PFSK-1 (cell line): ENCODE data around the gene INPP4A.

Experiments
- FOXP2 ChIP-seq: optimal IDR thresholded peaks from 2 replicates; pipeline ENCODE3; 2011; ENCODE audit warnings: borderline replicate concordance, control low read depth, inconsistent platforms; ENCODE audit not compliant: insufficient read depth; ENCODE audit errors: extremely low read length, extremely low read depth
- POLR2AphosphoS5 ChIP-seq: IDR thresholded peaks from 2 replicates; pipeline ENCODE4 v1.6.1; 2012; ENCODE audit warnings: low read depth, mild to moderate bottlenecking, control low read depth, low read length, moderate library complexity
- SIN3A ChIP-seq: IDR thresholded peaks from 2 replicates; pipeline ENCODE4 v1.6.1; 2012; ENCODE audit warnings: mild to moderate bottlenecking, low read length, moderate library complexity, borderline replicate concordance; ENCODE audit not compliant: insufficient read depth
- TAF1 ChIP-seq: IDR thresholded peaks from 2 replicates; pipeline ENCODE4 v1.6.1; 2012; ENCODE audit warnings: low read length, control low read depth, borderline replicate concordance; ENCODE audit not compliant: insufficient read depth
- TF ChIP-seq, protein P1 (sequence below), 2 experiments: IDR thresholded peaks; 2 replicates each; pipeline versions ENCODE4 v1.6.1 to v1.8.0; 2011 to 2012; ENCODE audit warnings: low read depth in 2 of 2, low read length in 2 of 2, control low read depth in 1 of 2, inconsistent platforms in 1 of 2, mild to moderate bottlenecking in 1 of 2, moderate library complexity in 1 of 2; ENCODE audit not compliant: insufficient read depth in 1 of 2

INPP4A gene

DNA sequence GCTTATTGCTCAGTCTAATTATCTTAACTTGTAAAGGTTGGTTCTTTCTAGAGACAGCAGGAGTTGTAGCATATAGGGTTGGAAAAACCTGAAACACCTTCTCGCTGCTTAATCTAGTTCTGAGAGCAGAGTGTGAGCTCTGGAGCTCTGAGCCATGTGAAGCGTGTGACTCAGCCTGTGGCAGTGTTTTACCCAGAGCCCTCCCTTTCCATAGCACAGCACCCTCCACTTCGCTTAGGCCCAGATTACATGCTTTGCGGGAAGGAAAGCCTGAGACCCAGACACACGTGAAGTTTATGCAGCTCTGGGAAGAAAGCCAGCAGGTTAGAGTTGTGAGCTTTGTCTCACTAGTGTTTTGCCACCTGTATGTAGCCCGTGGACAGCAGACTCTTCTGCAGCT is 74.5 kb downstream of the INPP4A start:
- TF ChIP-seq SIN3A = no peak
- no peak for TF ChIP-seq TAF1
- TF ChIP-seq, protein P1, sequence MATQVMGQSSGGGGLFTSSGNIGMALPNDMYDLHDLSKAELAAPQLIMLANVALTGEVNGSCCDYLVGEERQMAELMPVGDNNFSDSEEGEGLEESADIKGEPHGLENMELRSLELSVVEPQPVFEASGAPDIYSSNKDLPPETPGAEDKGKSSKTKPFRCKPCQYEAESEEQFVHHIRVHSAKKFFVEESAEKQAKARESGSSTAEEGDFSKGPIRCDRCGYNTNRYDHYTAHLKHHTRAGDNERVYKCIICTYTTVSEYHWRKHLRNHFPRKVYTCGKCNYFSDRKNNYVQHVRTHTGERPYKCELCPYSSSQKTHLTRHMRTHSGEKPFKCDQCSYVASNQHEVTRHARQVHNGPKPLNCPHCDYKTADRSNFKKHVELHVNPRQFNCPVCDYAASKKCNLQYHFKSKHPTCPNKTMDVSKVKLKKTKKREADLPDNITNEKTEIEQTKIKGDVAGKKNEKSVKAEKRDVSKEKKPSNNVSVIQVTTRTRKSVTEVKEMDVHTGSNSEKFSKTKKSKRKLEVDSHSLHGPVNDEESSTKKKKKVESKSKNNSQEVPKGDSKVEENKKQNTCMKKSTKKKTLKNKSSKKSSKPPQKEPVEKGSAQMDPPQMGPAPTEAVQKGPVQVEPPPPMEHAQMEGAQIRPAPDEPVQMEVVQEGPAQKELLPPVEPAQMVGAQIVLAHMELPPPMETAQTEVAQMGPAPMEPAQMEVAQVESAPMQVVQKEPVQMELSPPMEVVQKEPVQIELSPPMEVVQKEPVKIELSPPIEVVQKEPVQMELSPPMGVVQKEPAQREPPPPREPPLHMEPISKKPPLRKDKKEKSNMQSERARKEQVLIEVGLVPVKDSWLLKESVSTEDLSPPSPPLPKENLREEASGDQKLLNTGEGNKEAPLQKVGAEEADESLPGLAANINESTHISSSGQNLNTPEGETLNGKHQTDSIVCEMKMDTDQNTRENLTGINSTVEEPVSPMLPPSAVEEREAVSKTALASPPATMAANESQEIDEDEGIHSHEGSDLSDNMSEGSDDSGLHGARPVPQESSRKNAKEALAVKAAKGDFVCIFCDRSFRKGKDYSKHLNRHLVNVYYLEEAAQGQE (IDR thresholded peaks at IDR 0.05; ENCODE audit: insufficient read depth in 1 of 2, low read depth in 2 of 2, low read length in 2 of 2) = no peak
- TF ChIP-seq FOXP2 = no peak
- TF ChIP-seq POLR2AphosphoS5 = no peak

DNA sequence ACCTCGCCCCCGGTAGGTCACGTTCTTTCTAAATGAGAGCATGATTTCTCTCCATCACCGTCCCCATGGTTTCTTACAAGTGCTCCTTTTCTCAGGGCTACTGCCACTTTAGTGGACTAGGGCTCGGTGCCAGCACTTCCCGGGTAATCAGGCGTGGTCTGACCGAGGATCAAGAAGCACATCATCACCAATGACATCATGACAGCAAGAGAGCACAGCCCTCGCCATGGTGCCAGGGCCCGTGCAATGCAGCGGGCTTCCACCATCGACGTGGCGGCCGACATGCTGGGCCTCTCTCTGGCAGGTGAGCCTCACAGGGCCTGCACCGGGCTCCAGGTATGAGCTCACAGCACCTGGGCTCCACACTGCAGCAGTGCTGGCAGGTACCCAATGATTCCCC is 75.2 kb downstream of the INPP4A start:
- no peak for TF ChIP-seq POLR2AphosphoS5
- no peak for TF ChIP-seq SIN3A
- TF ChIP-seq, protein P1 (IDR thresholded peaks at IDR 0.05; ENCODE audit: insufficient read depth in 1 of 2, low read depth in 2 of 2, low read length in 2 of 2) = no peak
- no peak for TF ChIP-seq TAF1

DNA sequence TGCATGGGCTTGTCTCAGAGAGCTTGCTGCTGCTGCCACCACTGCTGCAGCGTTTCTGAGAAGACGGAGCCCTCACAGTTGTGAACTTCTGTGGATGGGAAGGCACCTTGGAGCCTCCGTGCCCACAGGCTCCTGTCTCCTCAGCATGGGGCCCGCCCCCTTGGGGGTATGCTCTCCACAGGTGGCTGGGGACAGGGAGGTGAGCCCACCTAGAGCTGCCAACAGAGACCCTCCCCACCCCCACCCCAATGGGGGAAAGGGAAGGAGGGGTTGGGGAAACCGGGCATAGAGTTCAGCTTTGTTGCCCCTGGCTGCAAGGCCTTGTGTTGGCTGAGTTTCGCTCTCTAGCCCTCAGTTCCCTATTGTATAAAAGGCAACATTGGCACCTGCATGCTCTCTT is 76.1 kb downstream of the INPP4A start:
- TF ChIP-seq TAF1 = no peak
- TF ChIP-seq SIN3A = no peak
- TF ChIP-seq FOXP2 = no peak
- TF ChIP-seq, protein P1 (IDR thresholded peaks at IDR 0.05; ENCODE audit: insufficient read depth in 1 of 2, low read depth in 2 of 2, low read length in 2 of 2) = no peak
- TF ChIP-seq POLR2AphosphoS5 = no peak

DNA sequence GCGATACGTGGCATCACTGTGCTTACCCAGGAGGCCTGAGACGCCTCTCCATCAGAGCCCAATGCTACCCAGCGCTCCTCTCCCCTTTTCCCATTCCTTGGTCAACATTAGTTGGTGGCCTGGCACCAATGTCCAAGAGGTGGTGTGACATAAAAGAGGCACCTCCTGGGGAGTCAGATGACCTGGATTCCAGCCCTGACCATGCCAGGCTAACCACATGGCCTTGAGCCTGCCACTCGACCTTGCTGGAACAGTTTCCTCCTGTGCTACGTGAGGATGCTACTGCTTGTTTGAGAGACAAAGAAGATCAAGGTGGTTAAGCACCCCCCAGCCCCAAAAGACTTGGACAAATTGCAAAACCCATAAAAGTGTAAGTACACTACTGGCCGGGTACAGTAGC is 76.6 kb downstream of the INPP4A start:
- no peak for TF ChIP-seq POLR2AphosphoS5
- TF ChIP-seq TAF1 = no peak
- TF ChIP-seq SIN3A = no peak
- no peak for TF ChIP-seq FOXP2
- TF ChIP-seq, protein P1 (IDR thresholded peaks at IDR 0.05; ENCODE audit: insufficient read depth in 1 of 2, low read depth in 2 of 2, low read length in 2 of 2) = no peak

DNA sequence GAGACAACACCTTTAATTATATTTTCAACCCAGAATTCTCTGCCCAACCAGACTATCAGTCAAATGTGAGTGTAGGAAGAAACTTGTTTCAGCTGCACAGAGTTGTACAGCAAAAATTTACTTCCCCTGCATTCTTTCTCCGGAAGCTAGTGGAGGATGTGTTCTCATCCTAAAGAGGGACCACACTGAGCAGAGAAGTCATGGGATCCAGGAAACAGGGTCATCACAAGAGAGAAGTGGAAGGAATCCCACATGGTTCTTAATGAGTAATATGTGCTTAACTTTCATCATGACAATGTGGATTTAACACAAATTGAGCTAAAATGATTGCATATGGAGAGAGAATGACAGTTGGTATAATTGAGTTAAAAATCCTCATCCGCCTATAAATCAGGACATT is 78.2 kb downstream of the INPP4A start:
- TF ChIP-seq TAF1 = no peak
- TF ChIP-seq SIN3A = no peak
- TF ChIP-seq POLR2AphosphoS5 = no peak
- TF ChIP-seq, protein P1 (IDR thresholded peaks at IDR 0.05; ENCODE audit: insufficient read depth in 1 of 2, low read depth in 2 of 2, low read length in 2 of 2) = no peak
